Measurements from ENCODE around the gene BRINP1.

BRINP1 gene, protein sequence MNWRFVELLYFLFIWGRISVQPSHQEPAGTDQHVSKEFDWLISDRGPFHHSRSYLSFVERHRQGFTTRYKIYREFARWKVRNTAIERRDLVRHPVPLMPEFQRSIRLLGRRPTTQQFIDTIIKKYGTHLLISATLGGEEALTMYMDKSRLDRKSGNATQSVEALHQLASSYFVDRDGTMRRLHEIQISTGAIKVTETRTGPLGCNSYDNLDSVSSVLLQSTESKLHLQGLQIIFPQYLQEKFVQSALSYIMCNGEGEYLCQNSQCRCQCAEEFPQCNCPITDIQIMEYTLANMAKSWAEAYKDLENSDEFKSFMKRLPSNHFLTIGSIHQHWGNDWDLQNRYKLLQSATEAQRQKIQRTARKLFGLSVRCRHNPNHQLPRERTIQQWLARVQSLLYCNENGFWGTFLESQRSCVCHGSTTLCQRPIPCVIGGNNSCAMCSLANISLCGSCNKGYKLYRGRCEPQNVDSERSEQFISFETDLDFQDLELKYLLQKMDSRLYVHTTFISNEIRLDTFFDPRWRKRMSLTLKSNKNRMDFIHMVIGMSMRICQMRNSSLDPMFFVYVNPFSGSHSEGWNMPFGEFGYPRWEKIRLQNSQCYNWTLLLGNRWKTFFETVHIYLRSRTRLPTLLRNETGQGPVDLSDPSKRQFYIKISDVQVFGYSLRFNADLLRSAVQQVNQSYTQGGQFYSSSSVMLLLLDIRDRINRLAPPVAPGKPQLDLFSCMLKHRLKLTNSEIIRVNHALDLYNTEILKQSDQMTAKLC

DNA sequence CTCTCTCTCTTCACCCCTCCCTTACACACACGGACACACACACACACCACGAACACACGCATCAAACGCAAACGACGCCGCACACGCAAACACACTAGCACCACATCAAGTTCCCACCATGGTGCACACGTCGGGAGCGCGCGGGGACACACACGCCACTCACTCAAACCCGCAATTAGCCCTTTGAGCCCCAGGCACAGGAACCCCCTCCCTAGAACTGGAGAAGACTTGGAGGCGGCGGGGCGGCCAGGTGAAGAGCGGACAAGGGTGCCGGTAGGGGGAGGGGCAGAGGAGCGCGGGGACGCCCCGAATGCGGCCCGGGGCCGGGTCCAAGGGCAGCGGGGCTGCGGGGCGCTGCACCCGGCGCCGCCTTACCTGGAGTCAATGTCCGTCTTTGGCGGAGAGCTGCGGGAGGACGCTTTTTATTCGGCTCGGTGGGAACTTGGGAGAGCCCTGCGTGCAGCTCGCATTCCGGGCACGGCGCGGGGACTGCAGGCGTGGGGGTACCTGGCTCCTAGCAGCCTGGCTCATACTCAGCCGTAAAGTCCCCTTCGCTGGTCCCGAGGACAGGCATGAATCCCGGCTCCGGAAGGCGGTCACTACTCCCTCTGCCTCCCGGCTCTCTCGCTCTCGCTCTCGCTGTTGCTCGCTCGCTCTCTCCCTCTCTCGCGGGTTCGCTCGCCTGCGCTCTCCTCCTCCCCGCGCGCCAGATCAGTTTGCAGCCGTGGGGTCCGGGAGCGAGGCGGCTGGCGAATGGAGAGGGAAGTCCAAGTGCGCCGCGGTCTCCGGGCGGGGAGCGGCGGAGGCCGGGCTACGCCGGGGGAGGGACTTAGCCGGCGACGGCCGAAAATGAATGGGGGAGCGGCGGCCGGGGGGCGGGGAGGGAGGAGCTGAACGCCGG, at the start of gene BRINP1:
BRINP1 (minus strand) TSS at position 755 of the 901 bp plus-strand sequence. CDS start 56,080 bp downstream, outside the sequence.
- in situ Hi-C loops (cut with MboI; ENCODE audit: low sequenced_read_pairs) = no loop called here

- in situ Hi-C loops (cut with MboI; ENCODE audit: low sequenced_read_pairs) = no loop called here
Observed at GRCh38 chr9:119418721-119419120, 49.5 kb upstream of the BRINP1 start.

DNA sequence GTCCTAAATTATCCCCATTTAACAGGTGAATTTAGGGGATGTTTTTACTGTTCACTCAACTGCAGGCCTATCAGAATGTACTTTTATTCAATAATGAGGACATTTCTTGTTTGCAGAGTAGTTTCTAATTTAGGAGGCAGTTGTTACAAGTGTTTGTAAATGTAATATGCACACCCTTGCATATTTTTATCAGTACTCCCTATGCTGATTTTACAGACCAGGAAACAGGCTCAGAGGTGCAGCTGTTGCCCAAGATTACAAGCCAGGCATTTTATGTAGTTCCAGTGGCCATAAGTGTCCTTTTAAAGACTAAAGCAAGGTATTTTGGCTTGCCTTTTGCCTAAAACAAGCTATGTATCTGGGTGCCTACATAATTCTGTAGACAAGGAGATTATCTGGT, 47.6 kb upstream of the BRINP1 start:
- in situ Hi-C loops (cut with MboI; ENCODE audit: low sequenced_read_pairs) = no loop called here

- in situ Hi-C loops (cut with MboI; ENCODE audit: low sequenced_read_pairs) = no loop called here
Observed at GRCh38 chr9:119412399-119412798, 43.2 kb upstream of the BRINP1 start.

- in situ Hi-C loops (cut with MboI; ENCODE audit: low sequenced_read_pairs) = no loop called here
Observed at GRCh38 chr9:119409552-119409951, 40.3 kb upstream of the BRINP1 start.

- in situ Hi-C loops (cut with MboI; ENCODE audit: low sequenced_read_pairs) = no loop called here
Observed at GRCh38 chr9:119400606-119401005, 31.4 kb upstream of the BRINP1 start.

DNA sequence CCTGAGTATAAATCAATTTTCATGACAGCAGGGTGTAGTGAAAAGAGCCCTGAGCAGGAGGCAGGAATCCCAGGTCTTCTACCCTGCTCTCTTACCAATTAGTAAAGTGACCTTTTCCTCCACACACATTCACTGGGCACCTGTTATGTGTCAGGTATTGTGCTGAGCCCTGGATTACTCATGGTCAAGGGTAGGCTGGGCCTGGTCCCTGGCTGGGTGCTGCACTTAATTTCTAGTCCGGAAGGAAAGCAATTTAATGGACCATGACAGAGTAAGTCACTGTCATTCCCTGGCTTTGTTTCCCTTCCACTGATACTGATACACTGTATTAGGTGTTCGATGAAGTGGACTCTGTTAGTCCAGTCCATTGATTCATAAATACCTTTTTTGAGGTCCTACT, 29.1 kb upstream of the BRINP1 start:
- in situ Hi-C loops (cut with MboI; ENCODE audit: low sequenced_read_pairs) = no loop called here

DNA sequence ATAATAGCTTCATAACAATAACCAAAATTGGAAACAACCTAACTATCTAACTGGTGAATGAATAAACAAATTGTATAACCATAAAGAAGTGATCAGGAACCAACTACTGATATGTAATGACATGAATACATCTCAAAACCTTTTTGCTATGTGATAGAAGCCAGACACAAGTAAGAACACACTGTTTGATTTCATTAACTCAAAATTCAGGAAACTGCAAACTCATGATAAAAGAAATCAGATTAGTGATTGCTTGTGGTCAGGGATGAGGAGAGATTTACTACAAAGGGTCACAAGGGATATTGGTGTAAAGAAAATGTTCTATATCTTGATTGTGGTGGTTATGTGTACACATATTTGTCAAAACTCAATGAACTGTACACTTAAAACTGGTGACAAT, 22.6 kb upstream of the BRINP1 start:
- in situ Hi-C loops (cut with MboI; ENCODE audit: low sequenced_read_pairs) = no loop called here

DNA sequence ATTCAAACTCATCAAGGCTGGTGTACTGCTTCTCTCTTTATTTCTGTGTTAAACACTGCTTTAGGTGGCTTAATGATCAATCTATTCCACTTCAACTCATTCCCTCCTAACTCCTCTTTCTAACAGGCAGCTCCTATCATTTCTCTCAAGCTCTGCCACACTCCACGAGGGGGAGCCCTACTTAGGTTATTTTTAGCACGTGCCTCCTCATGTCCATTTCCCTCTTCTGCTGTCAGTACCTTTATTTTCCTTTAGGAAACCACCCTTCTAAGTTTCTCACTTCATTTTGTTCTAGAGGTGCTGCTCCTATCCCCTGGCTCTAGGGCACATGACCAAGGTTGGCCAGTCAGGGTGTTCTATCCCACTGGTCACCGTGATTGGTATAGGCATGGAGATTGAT, 6.7 kb upstream of the BRINP1 start:
- in situ Hi-C loops (cut with MboI; ENCODE audit: low sequenced_read_pairs) = no loop called here

- in situ Hi-C loops (cut with MboI; ENCODE audit: low sequenced_read_pairs) = no loop called here
Observed at GRCh38 chr9:119372951-119373350, 3.7 kb upstream of the BRINP1 start.

- in situ Hi-C loops (cut with MboI; ENCODE audit: low sequenced_read_pairs) = no loop called here
Observed at GRCh38 chr9:119370816-119371215, 1.6 kb upstream of the BRINP1 start.

- in situ Hi-C loops (cut with MboI; ENCODE audit: low sequenced_read_pairs) = no loop called here
Observed at GRCh38 chr9:119369680-119370366, 588 bp upstream of the BRINP1 start.

GRCh38 chr9:119368179-119368578, 1.1 kb downstream of the BRINP1 start:
- in situ Hi-C loops (cut with MboI; ENCODE audit: low sequenced_read_pairs) = no loop called here

DNA sequence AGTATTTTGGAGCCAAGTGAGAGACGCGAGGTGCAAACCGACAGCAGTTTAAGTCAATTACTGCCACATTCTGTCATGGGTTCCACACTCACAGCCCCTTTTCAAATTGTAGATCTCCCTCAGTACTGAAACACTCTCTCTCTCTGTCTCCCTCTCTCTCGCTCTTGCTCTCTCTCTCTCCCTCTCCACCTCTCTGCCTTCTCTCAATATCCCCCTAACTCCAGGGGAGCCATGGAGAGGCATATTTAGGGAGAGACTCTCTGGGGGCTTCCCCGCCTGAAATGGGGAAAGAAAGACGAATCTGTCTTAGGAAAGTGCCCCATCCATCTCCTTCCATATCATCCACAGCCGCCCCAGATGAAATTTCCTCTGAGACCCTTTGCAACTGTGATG, 1.6 kb downstream of the BRINP1 start:
- in situ Hi-C loops (cut with MboI; ENCODE audit: low sequenced_read_pairs) = no loop called here

DNA sequence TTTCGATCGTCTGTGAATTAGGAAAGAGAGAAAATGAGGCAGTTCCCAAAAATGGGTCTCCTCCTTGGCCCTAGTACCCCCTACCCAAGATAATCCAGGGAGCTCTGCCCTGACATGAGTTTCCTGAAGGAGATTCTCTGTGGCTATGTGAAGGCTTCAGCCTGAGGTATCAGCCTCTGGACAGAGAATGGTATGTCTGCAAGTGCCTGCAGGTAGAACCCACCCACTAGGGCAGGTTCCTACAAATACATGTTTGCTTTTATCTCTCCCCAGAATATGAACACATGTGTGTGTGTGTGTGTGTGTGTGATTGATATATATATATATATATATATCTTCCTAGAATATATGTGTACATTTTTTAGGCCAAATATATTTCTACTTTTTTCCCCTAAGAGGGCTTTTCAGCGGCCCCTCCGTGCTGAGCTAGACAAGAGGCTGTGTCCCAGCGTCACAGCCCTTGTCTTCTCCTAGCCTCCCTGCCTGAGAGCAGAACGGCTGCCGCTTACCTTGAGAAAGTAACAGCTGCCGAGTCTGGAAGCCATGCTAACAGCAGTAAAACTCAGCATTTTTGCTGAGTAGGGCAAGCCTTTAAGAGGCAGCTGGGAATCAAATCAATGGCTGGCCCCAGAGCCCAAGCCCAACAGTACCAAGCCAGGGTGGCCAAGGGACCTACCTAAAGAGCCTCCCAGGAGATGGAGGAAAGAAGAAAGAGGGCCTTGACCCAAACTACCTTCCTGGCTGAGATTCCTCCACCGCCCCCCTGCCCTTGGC, 2.1 kb downstream of the BRINP1 start:
- in situ Hi-C loops (cut with MboI; ENCODE audit: low sequenced_read_pairs) = no loop called here

GRCh38 chr9:119365291-119366027, 3.8 kb downstream of the BRINP1 start:
- in situ Hi-C loops (cut with MboI; ENCODE audit: low sequenced_read_pairs) = no loop called here

DNA sequence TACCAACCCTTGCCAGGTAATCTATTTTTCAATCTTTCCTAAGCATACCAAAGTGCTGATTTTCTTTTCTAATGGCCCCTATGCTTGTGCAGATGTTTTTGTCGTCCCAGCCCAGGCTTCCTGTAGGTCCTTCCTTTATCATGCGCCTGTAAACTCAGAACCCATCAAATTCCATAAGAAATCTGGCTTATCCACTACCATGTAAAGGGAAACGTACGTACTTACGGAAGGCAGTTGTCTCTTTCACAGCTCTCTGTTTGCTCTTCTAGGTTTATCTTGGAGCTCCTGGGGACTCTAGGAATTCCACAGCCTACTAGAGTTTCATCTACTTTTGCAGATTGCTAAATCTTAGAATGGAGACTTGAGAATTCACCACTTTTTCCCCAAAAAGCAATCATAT, 9.0 kb downstream of the BRINP1 start:
- in situ Hi-C loops (cut with MboI; ENCODE audit: low sequenced_read_pairs) = no loop called here

- in situ Hi-C loops (cut with MboI; ENCODE audit: low sequenced_read_pairs) = no loop called here
Observed at GRCh38 chr9:119357336-119358096, 11.7 kb downstream of the BRINP1 start.

Data from HL-60/S4 treated with phorbol 12-myristate 13-acetate at 8.2 ng/mL for 4 days and 3 days (cell line).